ENCODE measurements around the gene SERP2.
A peak's percentile ranks its signal among the peaks of the same experiment; 100 is the strongest.

Gene SERP2

DNA sequence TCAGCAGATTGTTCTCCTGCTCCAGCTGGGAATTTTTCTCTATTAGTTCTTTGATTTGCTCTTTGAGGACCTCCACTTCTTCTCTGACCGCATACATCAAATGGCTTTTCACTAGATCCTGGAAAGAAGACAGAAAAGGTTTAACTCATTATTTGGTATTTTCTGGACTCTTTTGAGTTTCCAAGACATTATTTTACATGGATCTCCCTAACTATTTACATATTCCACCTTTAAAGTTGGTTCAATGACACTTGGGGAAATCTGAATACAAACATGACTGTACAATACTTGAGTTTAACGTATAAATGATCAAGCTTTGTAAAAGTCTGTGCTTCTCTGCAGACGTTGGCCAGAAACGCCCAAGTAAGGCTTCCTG lies 61.1 kb downstream of the SERP2 start:
- no peak for DNase-seq (ENCODE audit: low read depth, low spot score)

DNA sequence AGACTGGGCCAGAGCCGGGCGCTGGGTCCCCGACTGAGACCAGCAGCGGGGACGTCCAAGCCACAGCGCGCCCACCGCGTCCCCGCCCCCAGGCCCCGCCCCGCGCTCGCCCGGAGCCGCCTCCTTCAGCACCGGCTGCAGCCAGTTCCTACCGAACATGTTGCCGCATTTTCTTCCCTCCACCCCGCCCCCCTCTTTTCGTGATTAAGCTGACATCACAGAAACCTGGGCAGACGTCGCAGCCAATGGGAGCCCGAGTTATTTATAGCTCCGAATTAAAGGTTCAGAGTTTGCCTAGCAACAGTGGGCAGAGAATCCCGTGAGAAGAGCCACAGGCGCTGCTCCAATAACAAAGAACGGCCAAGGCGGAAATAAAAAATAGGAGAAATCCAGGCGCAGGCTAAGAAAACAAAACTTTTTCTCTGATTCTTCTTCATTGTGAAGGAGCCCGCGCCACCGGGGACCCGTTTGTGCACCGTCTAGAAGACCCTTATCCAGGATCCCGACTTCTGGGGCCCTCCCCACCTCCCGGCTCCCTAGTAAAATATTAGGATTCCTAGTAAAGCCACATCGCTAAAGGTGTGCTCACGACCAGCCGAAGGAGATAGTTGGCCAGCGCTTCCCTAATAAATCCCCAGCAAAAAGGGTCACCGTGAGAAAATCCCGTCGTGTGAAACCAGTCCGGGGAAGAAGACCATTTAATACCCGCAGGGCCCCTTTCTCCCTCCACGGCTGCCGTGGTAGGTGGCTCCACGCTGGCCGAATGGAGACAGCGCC lies 61.7 kb downstream of the SERP2 start:
- DNase-seq (ENCODE audit: low read depth, low spot score): peak; percentile 86

- DNase-seq (ENCODE audit: low read depth, low spot score): no peak
These were observed 62.4 kb downstream of the SERP2 start for GRCh38 chr13:44435919-44436510.

- DNase-seq (ENCODE audit: low read depth, low spot score): no peak
These were observed 63.1 kb downstream of the SERP2 start for GRCh38 chr13:44436589-44437337.

GRCh38 chr13:44437356-44438233 lies 64.0 kb downstream of the SERP2 start:
- DNase-seq (ENCODE audit: low read depth, low spot score): no peak

DNA sequence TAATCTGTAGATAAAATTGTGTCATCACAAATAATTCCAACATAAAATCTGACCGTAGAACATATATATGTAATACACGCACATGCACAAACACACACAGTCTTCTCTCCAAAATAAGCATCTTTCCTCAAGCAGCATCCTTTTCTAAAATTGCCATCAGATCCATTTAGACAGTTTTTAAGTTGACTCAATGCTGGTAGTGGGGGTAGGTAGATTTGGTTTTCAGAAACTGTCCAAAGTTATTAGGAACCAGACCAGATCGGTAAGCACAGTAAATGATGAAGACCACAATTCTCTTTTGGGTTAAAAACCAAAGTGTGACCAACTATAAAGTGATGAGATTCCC lies 64.6 kb downstream of the SERP2 start:
- no peak for DNase-seq (ENCODE audit: low read depth, low spot score)

GRCh38 chr13:44439452-44440024 lies 65.9 kb downstream of the SERP2 start:
- DNase-seq (ENCODE audit: low read depth, low spot score): no peak

DNA sequence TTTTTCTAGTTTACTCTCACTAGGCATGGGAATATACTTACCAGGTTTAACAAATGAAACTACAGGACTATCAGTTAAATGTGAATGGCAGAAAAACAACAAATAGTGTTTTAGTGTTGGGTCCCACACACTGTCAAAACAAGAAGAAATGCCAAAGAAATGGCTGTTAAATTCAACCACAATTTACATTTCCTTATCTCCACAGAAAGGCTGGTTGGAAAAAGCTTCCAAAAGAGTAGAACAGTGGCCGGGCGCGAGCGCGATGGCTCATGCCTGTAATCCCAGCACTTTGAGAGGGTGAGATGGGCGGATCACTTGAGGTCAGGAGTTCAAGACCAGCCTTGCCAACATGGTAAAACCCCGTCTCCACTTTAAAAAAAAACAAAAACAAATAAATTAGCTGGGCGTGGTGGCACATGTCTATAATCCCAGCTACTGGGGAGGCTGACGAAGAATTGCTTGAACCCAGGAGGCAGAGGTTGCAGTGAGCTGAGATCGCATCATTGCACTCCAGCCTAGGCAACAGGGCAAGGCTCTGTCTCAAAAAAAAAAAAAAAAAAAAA lies 66.5 kb downstream of the SERP2 start:
- DNase-seq (ENCODE audit: low read depth, low spot score): no peak
